Left hindlimb (tissue), 1 donor: Measurements from ENCODE around the gene CSRNP3.

Source experiments
- DNase-seq: peaks from one replicate; pipeline ENCODE4 v3.0.0-alpha.2; 2018

Gene CSRNP3, protein sequence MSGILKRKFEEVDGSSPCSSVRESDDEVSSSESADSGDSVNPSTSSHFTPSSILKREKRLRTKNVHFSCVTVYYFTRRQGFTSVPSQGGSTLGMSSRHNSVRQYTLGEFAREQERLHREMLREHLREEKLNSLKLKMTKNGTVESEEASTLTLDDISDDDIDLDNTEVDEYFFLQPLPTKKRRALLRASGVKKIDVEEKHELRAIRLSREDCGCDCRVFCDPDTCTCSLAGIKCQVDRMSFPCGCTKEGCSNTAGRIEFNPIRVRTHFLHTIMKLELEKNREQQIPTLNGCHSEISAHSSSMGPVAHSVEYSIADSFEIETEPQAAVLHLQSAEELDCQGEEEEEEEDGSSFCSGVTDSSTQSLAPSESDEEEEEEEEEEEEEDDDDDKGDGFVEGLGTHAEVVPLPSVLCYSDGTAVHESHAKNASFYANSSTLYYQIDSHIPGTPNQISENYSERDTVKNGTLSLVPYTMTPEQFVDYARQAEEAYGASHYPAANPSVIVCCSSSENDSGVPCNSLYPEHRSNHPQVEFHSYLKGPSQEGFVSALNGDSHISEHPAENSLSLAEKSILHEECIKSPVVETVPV

DNA sequence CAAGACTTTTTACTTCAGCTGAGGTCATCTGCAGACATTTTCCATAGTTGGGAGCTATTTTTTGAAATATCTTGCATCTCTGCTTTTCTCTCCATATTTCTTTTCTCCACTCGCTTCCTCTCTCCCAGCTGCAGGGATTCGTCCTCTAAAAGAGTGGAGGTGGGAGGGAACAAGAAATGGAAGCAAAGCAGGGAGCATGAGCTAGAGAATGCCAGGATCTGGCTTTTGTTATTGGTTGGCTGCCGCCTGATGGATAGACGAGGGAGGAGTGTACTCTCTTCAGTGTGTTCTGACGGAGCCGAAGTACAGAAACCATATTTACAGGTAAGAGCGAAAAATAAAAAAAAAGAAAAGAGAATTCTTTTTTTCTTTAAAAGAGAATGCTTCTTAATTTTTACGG is at the start of gene CSRNP3:
CSRNP3 (plus strand) TSS at position 282 of the 400 bp plus-strand sequence. CDS start 125,368 bp downstream, outside the sequence.
- DNase-seq, result peak; percentile 85

GRCh38 chr2:165420231-165420630 is 49.3 kb upstream of the CSRNP3 start:
- no peak for DNase-seq

GRCh38 chr2:165423081-165423480 is 46.4 kb upstream of the CSRNP3 start:
- DNase-seq, result no peak

GRCh38 chr2:165425556-165425955 is 43.9 kb upstream of the CSRNP3 start:
- DNase-seq, result no peak

GRCh38 chr2:165427686-165428085 is 41.8 kb upstream of the CSRNP3 start:
- DNase-seq, result no peak

DNA sequence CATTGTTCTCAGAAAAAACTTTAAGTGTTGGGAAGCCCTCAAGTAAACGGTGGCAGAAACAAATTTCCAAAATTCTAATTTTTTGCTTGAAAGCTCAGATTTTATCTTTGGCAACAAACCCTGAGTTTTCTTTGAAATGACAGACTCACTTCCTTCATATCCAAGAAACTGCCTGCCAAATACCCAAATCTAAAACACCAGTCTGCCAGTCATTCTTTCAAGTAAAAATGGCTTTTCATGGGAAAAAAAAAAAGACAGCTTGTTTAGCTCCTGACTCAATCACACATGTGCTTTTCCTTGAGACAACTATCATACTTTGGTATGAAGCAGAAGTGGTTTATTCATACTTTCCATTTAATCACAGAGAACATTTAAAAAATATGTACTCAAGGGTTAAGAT is 40.6 kb upstream of the CSRNP3 start:
- DNase-seq, result no peak

DNA sequence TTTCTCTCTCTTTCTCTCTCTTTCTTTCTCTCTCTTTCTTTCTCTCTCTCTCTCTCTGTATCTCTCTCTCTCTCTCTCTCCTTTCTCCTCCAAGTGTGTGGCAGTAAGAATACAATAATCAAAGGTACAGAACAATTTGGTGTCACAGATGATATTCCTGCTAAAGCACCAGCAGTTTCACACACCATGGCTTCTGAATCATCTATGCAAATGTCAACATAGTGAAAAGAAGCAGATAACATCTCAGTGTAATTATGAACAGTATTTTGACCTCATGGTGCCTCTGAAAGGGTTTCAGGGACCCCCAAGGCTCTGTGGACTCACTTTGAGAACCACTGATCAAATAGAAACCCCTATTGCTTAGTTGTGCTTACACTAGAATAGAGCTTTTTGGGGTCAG is 38.5 kb upstream of the CSRNP3 start:
- DNase-seq, result no peak

GRCh38 chr2:165432234-165432966 is 37.1 kb upstream of the CSRNP3 start:
- DNase-seq, result no peak

DNA sequence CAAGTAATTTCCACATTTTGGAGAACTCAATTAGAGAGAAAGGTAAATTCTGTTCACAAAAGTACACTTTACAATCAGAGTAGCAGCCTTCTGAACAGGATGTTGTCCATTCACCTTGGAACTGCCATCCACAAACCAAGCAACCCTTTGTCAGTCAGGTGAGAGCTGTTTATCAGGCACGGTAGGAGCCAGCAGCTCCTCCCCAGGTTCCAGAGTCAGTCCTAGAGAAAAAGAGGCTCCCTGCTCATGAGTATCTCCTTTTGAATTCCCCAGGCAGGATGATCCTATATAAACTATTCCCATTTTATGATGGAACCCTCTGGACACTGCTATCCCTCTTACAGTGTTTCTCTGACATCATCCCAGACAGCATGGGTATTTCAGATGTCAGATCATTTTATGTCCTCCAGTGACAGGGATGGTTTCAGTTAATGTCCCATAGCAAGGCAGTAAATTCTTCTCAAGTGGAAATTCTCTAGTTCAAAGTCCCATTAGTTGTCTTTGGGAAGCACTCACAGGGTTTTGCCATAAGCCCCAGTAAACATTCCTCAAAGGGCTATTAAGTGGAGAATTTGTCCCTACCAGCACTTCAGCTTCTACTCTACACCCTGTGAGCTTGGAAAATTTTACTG is 34.5 kb upstream of the CSRNP3 start:
- no peak for DNase-seq

DNA sequence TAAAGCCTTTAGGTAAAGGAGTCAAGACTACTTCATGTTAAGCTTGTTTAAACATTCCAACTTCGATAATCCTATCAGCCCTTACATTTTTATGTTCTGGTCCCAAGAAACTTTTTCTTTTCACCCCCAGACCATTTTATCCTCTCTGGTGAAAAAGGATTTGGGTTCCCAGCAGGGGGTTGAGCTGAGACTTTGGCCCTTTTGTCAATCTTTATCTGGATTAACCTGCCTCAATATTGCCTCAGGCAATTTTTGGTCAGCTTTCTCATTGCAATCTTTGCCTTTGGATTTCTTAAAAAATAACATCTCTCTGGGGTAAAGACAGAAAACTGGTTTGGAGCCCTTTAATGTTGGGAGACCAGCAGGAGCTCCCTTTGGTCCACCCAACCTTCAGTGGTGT is 33.9 kb upstream of the CSRNP3 start:
- no peak for DNase-seq

DNA sequence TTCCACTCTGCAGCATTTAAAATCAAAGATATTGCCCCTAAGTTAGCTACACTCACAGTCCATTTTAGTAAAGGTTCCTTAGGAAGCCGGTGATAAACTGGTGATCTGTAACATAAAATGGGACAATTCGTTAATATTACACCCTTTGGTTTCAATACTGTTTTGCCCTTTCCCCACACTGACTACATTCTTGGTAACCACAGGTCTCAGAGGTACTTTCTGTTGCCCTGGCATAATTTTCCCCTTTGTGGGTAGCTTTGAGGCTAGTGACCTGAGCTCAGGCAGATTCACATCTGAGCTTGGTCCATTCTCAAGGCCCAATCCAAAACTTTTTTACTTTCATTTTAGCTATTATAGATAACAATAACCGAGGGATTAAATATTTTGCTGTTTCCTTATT is 32.9 kb upstream of the CSRNP3 start:
- DNase-seq, result no peak

- peak; percentile 75 for DNase-seq
These were observed 29.1 kb upstream of the CSRNP3 start for GRCh38 chr2:165440367-165440766.

DNA sequence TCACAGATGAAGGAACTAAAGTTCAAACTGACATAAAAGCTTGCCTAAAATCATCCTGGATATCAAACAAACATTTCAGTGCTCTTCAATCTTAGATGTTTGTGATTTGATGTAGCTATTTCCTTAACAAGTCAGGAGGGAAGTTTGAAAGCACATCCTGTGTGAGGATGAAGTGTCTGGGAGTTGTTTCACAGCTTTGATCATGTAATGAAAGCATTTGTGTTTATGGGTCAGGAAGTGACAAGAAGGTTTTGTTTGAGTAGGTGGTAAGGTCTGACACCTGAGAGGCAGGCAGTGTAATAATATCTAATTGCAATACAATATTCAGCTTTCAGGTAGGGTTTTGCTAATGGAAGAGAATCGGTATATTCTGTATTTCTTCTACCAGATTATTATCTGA is 26.0 kb upstream of the CSRNP3 start:
- DNase-seq, result no peak

GRCh38 chr2:165448406-165448805 is 21.1 kb upstream of the CSRNP3 start:
- DNase-seq, result peak; percentile 40

DNA sequence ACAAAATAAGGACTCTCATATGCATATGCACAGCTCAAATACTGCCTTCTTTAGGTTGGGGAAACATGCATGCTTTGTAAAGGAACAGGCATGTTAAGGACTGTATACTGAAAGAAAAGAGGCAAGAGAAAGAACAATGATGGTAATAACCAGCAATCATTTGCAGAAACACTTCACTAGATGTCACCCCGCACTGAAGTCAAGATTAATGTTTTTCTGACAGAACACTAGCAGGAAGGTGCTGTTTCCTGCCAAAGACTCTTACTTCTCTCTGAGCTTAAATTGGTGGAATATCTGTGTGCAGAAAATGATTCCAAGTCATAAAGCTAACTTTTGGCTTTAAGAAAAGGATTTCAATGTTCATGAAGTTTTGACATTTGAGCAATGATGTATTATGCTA is 19.3 kb upstream of the CSRNP3 start:
- DNase-seq, result no peak

GRCh38 chr2:165452327-165452726 is 17.2 kb upstream of the CSRNP3 start:
- no peak for DNase-seq

DNA sequence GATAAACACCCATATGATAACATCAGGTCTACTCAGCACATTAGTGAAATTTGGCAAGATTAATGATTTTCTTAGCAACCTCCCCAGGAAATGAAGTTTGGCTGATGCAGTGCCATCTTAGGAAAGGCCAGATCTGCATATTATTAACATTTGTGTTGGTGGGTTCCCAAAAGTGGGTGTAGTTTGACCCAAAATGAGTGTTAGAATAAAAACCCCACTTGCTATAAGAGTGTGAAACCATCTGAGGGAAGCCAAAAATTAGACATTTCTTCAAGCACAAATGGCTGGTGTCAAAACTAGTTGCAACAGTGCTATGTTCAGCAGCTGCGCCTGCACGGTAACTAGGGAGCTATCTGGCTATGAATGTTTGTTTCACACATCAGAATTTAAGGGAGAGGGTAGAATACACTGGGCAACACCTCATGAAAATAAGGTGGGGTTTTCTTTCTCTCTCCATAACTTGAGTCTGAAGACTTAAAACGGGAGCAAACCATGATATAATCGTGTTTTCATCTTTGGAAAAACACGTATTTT is 15.9 kb upstream of the CSRNP3 start:
- DNase-seq, result peak; percentile 26

- DNase-seq, result no peak
These were observed 14.6 kb upstream of the CSRNP3 start for GRCh38 chr2:165454905-165455304.

GRCh38 chr2:165456027-165456426 is 13.5 kb upstream of the CSRNP3 start:
- DNase-seq, result no peak

GRCh38 chr2:165462443-165462842 is 7.1 kb upstream of the CSRNP3 start:
- no peak for DNase-seq

- no peak for DNase-seq
These were observed 3.1 kb upstream of the CSRNP3 start for GRCh38 chr2:165466386-165466785.

GRCh38 chr2:165467921-165468320 is 1.6 kb upstream of the CSRNP3 start:
- no peak for DNase-seq

DNA sequence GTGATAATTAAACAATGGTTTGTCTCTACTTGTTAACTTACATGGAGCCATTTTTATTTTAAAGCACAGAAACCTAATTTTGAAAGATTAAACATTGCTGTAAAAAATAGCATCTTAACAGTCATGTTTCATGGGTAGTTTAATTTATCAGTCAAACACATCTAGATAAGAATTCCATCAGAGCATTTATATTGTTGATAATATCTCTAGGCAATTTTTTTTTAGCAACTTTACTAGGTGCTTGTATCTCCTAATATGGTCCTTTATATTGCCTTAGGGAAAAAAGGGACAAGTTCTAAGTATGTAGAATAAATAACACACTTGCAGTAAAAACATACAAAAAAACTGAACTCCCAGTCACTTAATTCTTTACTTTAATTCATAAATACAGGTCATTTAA is 863 bp downstream of the CSRNP3 start:
- no peak for DNase-seq
